HG02678 (cell line): ENCODE measurements around the gene ZBTB20.

Experiments used
- ATAC-seq: cut with Tn5 transposase; IDR thresholded peaks from one replicate; pipeline ENCODE4 v1.9.1; 2021; ENCODE audit warnings: mild to moderate bottlenecking, moderate library complexity; ENCODE audit not compliant: unreplicated experiment

Gene ZBTB20

GRCh38 chr3:114435386-114436115, 711.5 kb downstream of the ZBTB20 start:
- no peak for ATAC-seq

GRCh38 chr3:114432310-114432709, 714.8 kb downstream of the ZBTB20 start:
- ATAC-seq, result no peak

GRCh38 chr3:114428044-114428595, 719.0 kb downstream of the ZBTB20 start:
- no peak for ATAC-seq

- ATAC-seq, result no peak
These were observed 719.6 kb downstream of the ZBTB20 start for GRCh38 chr3:114427285-114428043.

GRCh38 chr3:114424337-114424736, 722.8 kb downstream of the ZBTB20 start:
- no peak for ATAC-seq

- no peak for ATAC-seq
These were observed 725.9 kb downstream of the ZBTB20 start for GRCh38 chr3:114421204-114421603.

GRCh38 chr3:114420072-114420471, 727.0 kb downstream of the ZBTB20 start:
- ATAC-seq, result no peak

GRCh38 chr3:114418724-114419543, 728.2 kb downstream of the ZBTB20 start:
- peak; percentile 82 for ATAC-seq

- ATAC-seq, result peak; percentile 70
These were observed 729.0 kb downstream of the ZBTB20 start for GRCh38 chr3:114418107-114418506.

- ATAC-seq, result no peak
These were observed 729.4 kb downstream of the ZBTB20 start for GRCh38 chr3:114417675-114418074.

- ATAC-seq, result no peak
These were observed 729.8 kb downstream of the ZBTB20 start for GRCh38 chr3:114417265-114417664.

GRCh38 chr3:114411811-114412803, 735.0 kb downstream of the ZBTB20 start:
- peak; percentile 52 for ATAC-seq

GRCh38 chr3:114411190-114411668, 735.9 kb downstream of the ZBTB20 start:
- no peak for ATAC-seq

GRCh38 chr3:114408736-114409670, 738.1 kb downstream of the ZBTB20 start:
- no peak for ATAC-seq

- ATAC-seq, result no peak
These were observed 740.2 kb downstream of the ZBTB20 start for GRCh38 chr3:114406922-114407321.

- ATAC-seq, result no peak
These were observed 740.8 kb downstream of the ZBTB20 start for GRCh38 chr3:114406286-114406685.

- ATAC-seq, result peak; percentile 52
These were observed 741.7 kb downstream of the ZBTB20 start for GRCh38 chr3:114405202-114405990.

- no peak for ATAC-seq
These were observed 742.5 kb downstream of the ZBTB20 start for GRCh38 chr3:114404590-114404989.
